Inflammatory macrophage treated with lipopolysaccharide for 1 hour (primary cell): Measurements from ENCODE around the gene SART1.
A peak's percentile ranks its signal among the peaks of the same experiment; 100 is the strongest.
"Not testable (repeated sequence)": the region's sequence is repeated elsewhere in the genome, so short reads cannot be mapped to it uniquely, and the experiment has no call there.

ENCODE experiments used
- DNase-seq, 2 donors: peaks; one replicate each; pipeline ENCODE4 v3.0.0-alpha.2; 2020 to 2022

Gene SART1

GRCh38 chr11:65932558-65932919, 29.0 kb upstream of the SART1 start:
- DNase-seq, result peak in 1 of 2 donors; percentile 41

GRCh38 chr11:65934014-65934413, 27.5 kb upstream of the SART1 start:
- no peak for DNase-seq

- DNase-seq, result no peak
Observed at GRCh38 chr11:65937766-65938165, 23.8 kb upstream of the SART1 start.

GRCh38 chr11:65941720-65942310, 19.7 kb upstream of the SART1 start:
- no peak for DNase-seq

GRCh38 chr11:65942531-65942930, 19.0 kb upstream of the SART1 start:
- DNase-seq, result no peak

GRCh38 chr11:65944191-65944590, 17.3 kb upstream of the SART1 start:
- DNase-seq, result no peak

- no peak for DNase-seq
Observed at GRCh38 chr11:65944767-65945166, 16.8 kb upstream of the SART1 start.

GRCh38 chr11:65945430-65945911, 16.1 kb upstream of the SART1 start, which contains the start of gene TSGA10IP:
Gene TSGA10IP, plus strand, starts transcription at chr11:65945480. Its CDS starts 196 bp downstream, at chr11:65945676.
- no peak for DNase-seq

GRCh38 chr11:65945941-65946558, 15.5 kb upstream of the SART1 start:
- DNase-seq, result no peak

- DNase-seq, result no peak
Observed at GRCh38 chr11:65946655-65947054, 14.9 kb upstream of the SART1 start.

GRCh38 chr11:65947133-65947532, 14.4 kb upstream of the SART1 start:
- no peak for DNase-seq

- no peak for DNase-seq
Observed at GRCh38 chr11:65947603-65948125, 13.9 kb upstream of the SART1 start.

GRCh38 chr11:65950711-65951110, 10.8 kb upstream of the SART1 start:
- DNase-seq, result not testable (repeated sequence)

- not testable (repeated sequence) for DNase-seq
Observed at GRCh38 chr11:65951641-65952040, 9.9 kb upstream of the SART1 start.

- DNase-seq, result no peak
Observed at GRCh38 chr11:65952052-65952521, 9.4 kb upstream of the SART1 start.

GRCh38 chr11:65953471-65953870, 8.1 kb upstream of the SART1 start:
- DNase-seq, result no peak

- DNase-seq, result no peak
Observed at GRCh38 chr11:65954771-65955170, 6.8 kb upstream of the SART1 start.

- no peak for DNase-seq
Observed at GRCh38 chr11:65958291-65958690, 3.2 kb upstream of the SART1 start.

- no peak for DNase-seq
Observed at GRCh38 chr11:65958774-65959420, 2.6 kb upstream of the SART1 start.

- DNase-seq, result no peak
Observed at GRCh38 chr11:65960824-65961266, 689 bp upstream of the SART1 start.

- DNase-seq, result no peak
Observed at GRCh38 chr11:65962141-65962564, 619 bp downstream of the SART1 start.

- no peak for DNase-seq
Observed at GRCh38 chr11:65964906-65965305, 3.4 kb downstream of the SART1 start.

- no peak for DNase-seq
Observed at GRCh38 chr11:65965986-65966762, 4.6 kb downstream of the SART1 start.
